ENCODE measurements around the gene GLIS2. TPM values are rescaled to one million over a fixed set of nuclear protein-coding genes. Genes with fewer than 3 reads are reported as not detected.

Gene GLIS2
- total RNA-seq, 1 experiment from 2014 or later, result 18.2 TPM

GRCh38 chr16:4362476-4363135 is 46.7 kb downstream of the GLIS2 start:
- H3K9ac ChIP-seq (ENCODE audit: low read length), result no peak overlapping the region
- RAD21 ChIA-PET (ENCODE audit: low non-redundant PET in 1 of 2, low total read pairs in 2 of 2, uncharacterized antibody in 2 of 2, unreplicated experiment in 2 of 2), result no interaction called here
- ATAC-seq, result no peak
- H3K79me2 ChIP-seq (ENCODE audit: insufficient read depth, low read length), result no peaks in the 10 kb centered on the region
- H3K9me3 ChIP-seq (ENCODE audit: control insufficient read depth in 1 of 2, insufficient read depth in 1 of 2, low read depth in 1 of 2, low read length in 2 of 2), result no peaks in the 10 kb centered on the region
- POLR2A ChIA-PET, result no interaction called here
- TF ChIP-seq SIN3A (IDR thresholded peaks at IDR 0.05; ENCODE audit: low read depth) (no peak), ZBTB33 (IDR thresholded peaks at IDR 0.05; ENCODE audit: extremely low read depth, insufficient replicate concordance, low read length) (no peak), FOSL1 (IDR thresholded peaks at IDR 0.05; ENCODE audit: low read depth) (no peak), ZFX (IDR thresholded peaks at IDR 0.05) (no peak)
- no peaks in the 10 kb centered on the region for H3K27me3 ChIP-seq (ENCODE audit: insufficient read depth, low read length)
- H2AFZ ChIP-seq (ENCODE audit: low read depth, low read length, poor library complexity, severe bottlenecking), result no peak overlapping the region
- CTCF ChIA-PET, result no interaction called here
- BruUV-seq (replicated peaks), result no TSS peak
- intact Hi-C loops (cut with micrococcal nuclease), result no loop called here
- H3K4me2 ChIP-seq (ENCODE audit: low read length), result no peak overlapping the region
- peaks cover 6 to 23% of the 10 kb centered on the region in 2 experiments for H3K4me1 ChIP-seq (ENCODE audit: control insufficient read depth in 1 of 2, insufficient read depth in 2 of 2, low read length in 2 of 2)
- no peaks in the 10 kb centered on the region for H4K20me1 ChIP-seq (ENCODE audit: insufficient read depth)
- no peaks in the 10 kb centered on the region for H3K36me3 ChIP-seq (ENCODE audit: control insufficient read depth in 1 of 2, insufficient read depth in 2 of 2, low read length in 2 of 2)
- no peaks in the 10 kb centered on the region for H3K9me2 ChIP-seq (ENCODE audit: insufficient read depth)
- no peak for DNase-seq (ENCODE audit: low read depth, low spot score)
- H3K4me3 ChIP-seq (replicated peaks in 1 of 2; ENCODE audit: low read depth in 1 of 2, low read length in 2 of 2), result no peak overlapping the region
- H3K27ac ChIP-seq (ENCODE audit: low read depth, low read length), result no peak overlapping the region

GRCh38 chr16:4364196-4365013 is 48.5 kb downstream of the GLIS2 start:
- H3K4me1 ChIP-seq (ENCODE audit: control insufficient read depth in 1 of 2, insufficient read depth in 2 of 2, low read length in 2 of 2), result peaks cover 13 to 38% of the 10 kb centered on the region in 2 experiments
- ChIA-PET CTCF (interaction anchor here (1.0 kb wide), 1 partner anchor 13 kb away, joined by 3 read pairs; no protein-coding TSS in a partner anchor), RAD21 (ENCODE audit: low non-redundant PET in 1 of 2, low total read pairs in 2 of 2, uncharacterized antibody in 2 of 2, unreplicated experiment in 2 of 2) (no interaction called here), POLR2A (no interaction called here)
- H3K36me3 ChIP-seq (ENCODE audit: control insufficient read depth in 1 of 2, insufficient read depth in 2 of 2, low read length in 2 of 2), result no peaks in the 10 kb centered on the region
- no peak for TF ChIP-seq POLR2A (IDR thresholded peaks at IDR 0.05; ENCODE audit: borderline replicate concordance, extremely low read depth, insufficient read depth, insufficient read length)
- no peak for TF ChIP-seq RAD21 (IDR thresholded peaks at IDR 0.05; ENCODE audit: low read depth)
- TF ChIP-seq REST (IDR thresholded peaks at IDR 0.05; ENCODE audit: low read depth), result no peak
- no peak for TF ChIP-seq ZNF274 (IDR thresholded peaks at IDR 0.05; ENCODE audit: low read depth, low read length)
- TF ChIP-seq CEBPB (IDR thresholded peaks at IDR 0.05; ENCODE audit: low read depth), result no peak
- no peak for TF ChIP-seq JUND (IDR thresholded peaks at IDR 0.05)
- TF ChIP-seq EZH2 (IDR thresholded peaks at IDR 0.05), result no peak
- TF ChIP-seq ZFX (IDR thresholded peaks at IDR 0.05), result no peak
- no peak for TF ChIP-seq SIN3A (IDR thresholded peaks at IDR 0.05; ENCODE audit: low read depth)
- DNase-seq (ENCODE audit: low read depth, low spot score) (no peak), ATAC-seq (no peak)
- H3K79me2 ChIP-seq (ENCODE audit: insufficient read depth, low read length), result no peaks in the 10 kb centered on the region
- no peak overlapping the region for H3K4me3 ChIP-seq (replicated peaks in 1 of 2; ENCODE audit: low read depth in 1 of 2, low read length in 2 of 2)
- H3K9me3 ChIP-seq (ENCODE audit: control insufficient read depth in 1 of 2, insufficient read depth in 1 of 2, low read depth in 1 of 2, low read length in 2 of 2), result no peaks in the 10 kb centered on the region
- no peaks in the 10 kb centered on the region for H3K27me3 ChIP-seq (ENCODE audit: insufficient read depth, low read length)
- no peak overlapping the region for H3K9ac ChIP-seq (ENCODE audit: low read length)
- no peaks in the 10 kb centered on the region for H4K20me1 ChIP-seq (ENCODE audit: insufficient read depth)
- H2AFZ ChIP-seq (ENCODE audit: low read depth, low read length, poor library complexity, severe bottlenecking), result no peak overlapping the region
- intact Hi-C loops (cut with micrococcal nuclease), result no loop called here
- BruUV-seq (replicated peaks), result no TSS peak
- H3K4me2 ChIP-seq (ENCODE audit: low read length), result no peak overlapping the region
- H3K27ac ChIP-seq (ENCODE audit: low read depth, low read length), result no peak overlapping the region
- no peaks in the 10 kb centered on the region for H3K9me2 ChIP-seq (ENCODE audit: insufficient read depth)
